GM12892 (cell line): ENCODE results near the gene PMEL.

Experiments used
- POLR2A ChIP-seq: IDR thresholded peaks from 2 replicates; pipeline ENCODE4 v1.6.1; 2011; ENCODE audit warnings: low read depth, low read length, control low read depth
- POLR2AphosphoS5 ChIP-seq: IDR thresholded peaks from 2 replicates; pipeline ENCODE4 v1.6.1; 2011; ENCODE audit warnings: low read depth, low read length, control low read depth

GRCh38 chr12:56010111-56010570, 44.3 kb upstream of the PMEL start:
- TF ChIP-seq POLR2AphosphoS5 (no peak), POLR2A (no peak)
